ENCODE results near the gene SEMA3A.

The SEMA3A gene

GRCh38 chr7:83913174-83913573 is 281.4 kb downstream of the SEMA3A start:
- no peak for DNase-seq

- no peak for DNase-seq
These were observed 286.1 kb downstream of the SEMA3A start for GRCh38 chr7:83908526-83908925.

Data from COR-L47 (cell line).